Sigmoid colon (tissue), 4 donors: ENCODE results near the gene SDK2.

Source experiments
- EP300 ChIP-seq, 4 donors: sonication (generic); formaldehyde crosslinking; IDR thresholded peaks; one replicate each; pipeline ENCODE4 v1.6.1; 2017; ENCODE audit warnings: antibody characterized with exemption in 4 of 4
- POLR2A ChIP-seq, 2 donors: fragments of 450-650 bp; IDR thresholded peaks; one replicate each; pipeline ENCODE4 v1.6.1; 2016; ENCODE audit warnings: antibody characterized with exemption in 2 of 2, mild to moderate bottlenecking in 2 of 2, moderate library complexity in 2 of 2
- POLR2AphosphoS5 ChIP-seq, 4 donors: sonication (generic); formaldehyde crosslinking; IDR thresholded peaks; one replicate each; pipeline ENCODE4 v1.6.1; 2017; ENCODE audit warnings: antibody characterized with exemption in 4 of 4
- TF ChIP-seq, protein P1 (sequence below), 4 experiments: fragments of 450-650 bp in 3 of 4; fragments of 200-600 bp in 1 of 4; IDR thresholded peaks; one replicate each; pipeline ENCODE4 v1.5.1; 2016 to 2019; ENCODE audit warnings: antibody characterized with exemption in 4 of 4, mild to moderate bottlenecking in 3 of 4, moderate library complexity in 2 of 4

GRCh38 chr17:73646409-73647300, 2.4 kb upstream of the SDK2 start:
- TF ChIP-seq, protein P1, sequence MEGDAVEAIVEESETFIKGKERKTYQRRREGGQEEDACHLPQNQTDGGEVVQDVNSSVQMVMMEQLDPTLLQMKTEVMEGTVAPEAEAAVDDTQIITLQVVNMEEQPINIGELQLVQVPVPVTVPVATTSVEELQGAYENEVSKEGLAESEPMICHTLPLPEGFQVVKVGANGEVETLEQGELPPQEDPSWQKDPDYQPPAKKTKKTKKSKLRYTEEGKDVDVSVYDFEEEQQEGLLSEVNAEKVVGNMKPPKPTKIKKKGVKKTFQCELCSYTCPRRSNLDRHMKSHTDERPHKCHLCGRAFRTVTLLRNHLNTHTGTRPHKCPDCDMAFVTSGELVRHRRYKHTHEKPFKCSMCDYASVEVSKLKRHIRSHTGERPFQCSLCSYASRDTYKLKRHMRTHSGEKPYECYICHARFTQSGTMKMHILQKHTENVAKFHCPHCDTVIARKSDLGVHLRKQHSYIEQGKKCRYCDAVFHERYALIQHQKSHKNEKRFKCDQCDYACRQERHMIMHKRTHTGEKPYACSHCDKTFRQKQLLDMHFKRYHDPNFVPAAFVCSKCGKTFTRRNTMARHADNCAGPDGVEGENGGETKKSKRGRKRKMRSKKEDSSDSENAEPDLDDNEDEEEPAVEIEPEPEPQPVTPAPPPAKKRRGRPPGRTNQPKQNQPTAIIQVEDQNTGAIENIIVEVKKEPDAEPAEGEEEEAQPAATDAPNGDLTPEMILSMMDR (IDR thresholded peaks at IDR 0.05) = no peak
- TF ChIP-seq POLR2AphosphoS5 (IDR thresholded peaks at IDR 0.05) = no peak
- TF ChIP-seq EP300 (IDR thresholded peaks at IDR 0.05) = no peak
- no peak for TF ChIP-seq POLR2A (IDR thresholded peaks at IDR 0.05)
